NCI-H1417 (cell line): Measurements from ENCODE around the gene TRPC1.
"Not testable (repeated sequence)": the region's sequence is repeated elsewhere in the genome, so short reads cannot be mapped to it uniquely, and the experiment has no call there.

Experiments
- DNase-seq, 3 experiments: peaks; one replicate each; lab custom pipeline; 2025; lab: John Stamatoyannopoulos, UW

TRPC1 gene

GRCh38 chr3:142723968-142724681 lies at the start of gene TRPC1:
TRPC1 (plus strand) TSS chr3:142724034; CDS start chr3:142724560, 526 bp downstream.
- peak; percentile 64 to 94 (median 89) for DNase-seq

- no peak for DNase-seq
Measured at GRCh38 chr3:142676151-142676550, 47.7 kb upstream of the TRPC1 start.

- DNase-seq: no peak
Measured at GRCh38 chr3:142680710-142681109, 43.1 kb upstream of the TRPC1 start.

GRCh38 chr3:142690613-142691012 lies 33.2 kb upstream of the TRPC1 start:
- DNase-seq: no peak

- no peak for DNase-seq
Measured at GRCh38 chr3:142691527-142691926, 32.3 kb upstream of the TRPC1 start.

- no peak for DNase-seq
Measured at GRCh38 chr3:142693136-142693853, 30.5 kb upstream of the TRPC1 start.

- no peak for DNase-seq
Measured at GRCh38 chr3:142694225-142694624, 29.6 kb upstream of the TRPC1 start.

- DNase-seq: peak; percentile 5 to 79 (median 76)
Measured at GRCh38 chr3:142705198-142705597, 18.6 kb upstream of the TRPC1 start.

- DNase-seq: no peak
Measured at GRCh38 chr3:142706321-142707127, 17.3 kb upstream of the TRPC1 start.

- no peak for DNase-seq
Measured at GRCh38 chr3:142709207-142709606, 14.6 kb upstream of the TRPC1 start.

GRCh38 chr3:142714882-142715281 lies 9.0 kb upstream of the TRPC1 start:
- not testable (repeated sequence) for DNase-seq

- no peak for DNase-seq
Measured at GRCh38 chr3:142716102-142716501, 7.7 kb upstream of the TRPC1 start.

GRCh38 chr3:142723665-142723967 lies 218 bp upstream of the TRPC1 start:
- no peak for DNase-seq

GRCh38 chr3:142724682-142725356 lies 985 bp downstream of the TRPC1 start:
- DNase-seq: peak; percentile 40 to 86 (median 86)

GRCh38 chr3:142725357-142725739 lies 1.5 kb downstream of the TRPC1 start:
- DNase-seq: no peak

GRCh38 chr3:142726017-142726416 lies 2.2 kb downstream of the TRPC1 start:
- no peak for DNase-seq

GRCh38 chr3:142732066-142732465 lies 8.2 kb downstream of the TRPC1 start:
- no peak for DNase-seq

- no peak for DNase-seq
Measured at GRCh38 chr3:142734834-142735233, 11.0 kb downstream of the TRPC1 start.

GRCh38 chr3:142735462-142735861 lies 11.6 kb downstream of the TRPC1 start:
- peak in 2 of 3 experiments; percentile 23 to 62 for DNase-seq

- no peak for DNase-seq
Measured at GRCh38 chr3:142738396-142738795, 14.6 kb downstream of the TRPC1 start.

- no peak for DNase-seq
Measured at GRCh38 chr3:142746646-142747045, 22.8 kb downstream of the TRPC1 start.

- DNase-seq: not testable (repeated sequence)
Measured at GRCh38 chr3:142750531-142750930, 26.7 kb downstream of the TRPC1 start.
